Activated CD4-positive, alpha-beta T cell treated with anti-CD3 and anti-CD28 coated beads, Interleukin-10, Interleukin-2, amounts not matched to agents 100 ng/mL and 50 ng/mL, durations not matched to agents 16 hours and 8 hours (primary cell): Measurements from ENCODE around the gene HEG1.
"Not testable (repeated sequence)": the region's sequence is repeated elsewhere in the genome, so short reads cannot be mapped to it uniquely, and the experiment has no call there.

Experiments
- DNase-seq: peaks from one replicate; pipeline ENCODE4 v3.0.0-alpha.2; 2020

The HEG1 gene

GRCh38 chr3:124976383-124976782, 79.4 kb downstream of the HEG1 start:
- no peak for DNase-seq

GRCh38 chr3:124974691-124975090, 81.1 kb downstream of the HEG1 start:
- DNase-seq = no peak

- no peak for DNase-seq
These were observed 82.5 kb downstream of the HEG1 start for GRCh38 chr3:124973290-124973689.

- no peak for DNase-seq
These were observed 83.3 kb downstream of the HEG1 start for GRCh38 chr3:124972457-124972856.

- no peak for DNase-seq
These were observed 85.7 kb downstream of the HEG1 start for GRCh38 chr3:124969963-124970722.

- peak; percentile 25 for DNase-seq
These were observed 86.6 kb downstream of the HEG1 start for GRCh38 chr3:124969190-124969589.

- no peak for DNase-seq
These were observed 87.8 kb downstream of the HEG1 start for GRCh38 chr3:124967964-124968363.

- DNase-seq = no peak
These were observed 89.0 kb downstream of the HEG1 start for GRCh38 chr3:124966521-124967445.

GRCh38 chr3:124965413-124965812, 90.4 kb downstream of the HEG1 start:
- no peak for DNase-seq

- no peak for DNase-seq
These were observed 91.4 kb downstream of the HEG1 start for GRCh38 chr3:124964387-124964786.

GRCh38 chr3:124963755-124964154, 92.0 kb downstream of the HEG1 start:
- no peak for DNase-seq

- no peak for DNase-seq
These were observed 93.3 kb downstream of the HEG1 start for GRCh38 chr3:124962403-124962940.

- DNase-seq = no peak
These were observed 95.1 kb downstream of the HEG1 start for GRCh38 chr3:124960698-124961097.

- DNase-seq = no peak
These were observed 95.7 kb downstream of the HEG1 start for GRCh38 chr3:124960105-124960504.

- not testable (repeated sequence) for DNase-seq
These were observed 97.8 kb downstream of the HEG1 start for GRCh38 chr3:124957951-124958350.

- no peak for DNase-seq
These were observed 103.4 kb downstream of the HEG1 start for GRCh38 chr3:124952282-124952855.

- no peak for DNase-seq
These were observed 104.1 kb downstream of the HEG1 start for GRCh38 chr3:124951511-124952281.

- DNase-seq = no peak
These were observed 105.8 kb downstream of the HEG1 start for GRCh38 chr3:124950026-124950425.

- peak; percentile 4 for DNase-seq
These were observed 113.2 kb downstream of the HEG1 start for GRCh38 chr3:124942613-124943012.

- no peak for DNase-seq
These were observed 114.0 kb downstream of the HEG1 start for GRCh38 chr3:124941771-124942170.

GRCh38 chr3:124939661-124940060, 116.1 kb downstream of the HEG1 start:
- no peak for DNase-seq

- no peak for DNase-seq
These were observed 116.9 kb downstream of the HEG1 start for GRCh38 chr3:124938896-124939295.

GRCh38 chr3:124937049-124937448, 118.7 kb downstream of the HEG1 start:
- no peak for DNase-seq
